ENCODE results near the gene LRRC4B. TPM values are rescaled to one million over a fixed set of nuclear protein-coding genes. Genes with fewer than 3 reads are reported as not detected.
A peak's percentile ranks its signal among the peaks of the same experiment; 100 is the strongest.

LRRC4B gene
- total RNA-seq, 1 donor from 2014 or later = 21.7 TPM

- Mint-ChIP-seq H3K9me3 (no peaks in the 10 kb centered on the region), H3K36me3 (no peaks in the 10 kb centered on the region), H3K4me3 (no peak overlapping the region), H3K27me3 (no peaks in the 10 kb centered on the region), H3K27ac (peak overlapping the region; percentile 34), H3K4me1 (ENCODE audit: unreplicated experiment) (peaks cover 8% of the 10 kb centered on the region)
- no peak for TF ChIP-seq CTCF (conservative IDR thresholded peaks at IDR 0.05)
- no peak for DNase-seq (ENCODE audit: extremely low spot score, unreplicated experiment)
Measured at GRCh38 chr19:50468818-50469217, 99.4 kb downstream of the LRRC4B start.

GRCh38 chr19:50467566-50467965, 100.7 kb downstream of the LRRC4B start:
- no peaks in the 10 kb centered on the region for H3K36me3 Mint-ChIP-seq
- no peak for TF ChIP-seq CTCF (conservative IDR thresholded peaks at IDR 0.05)
- no peaks in the 10 kb centered on the region for H3K9me3 Mint-ChIP-seq
- no peaks in the 10 kb centered on the region for H3K27me3 Mint-ChIP-seq
- no peak overlapping the region for H3K4me3 Mint-ChIP-seq
- DNase-seq (ENCODE audit: extremely low spot score, unreplicated experiment) = no peak
- peaks cover 8% of the 10 kb centered on the region for H3K4me1 Mint-ChIP-seq (ENCODE audit: unreplicated experiment)
- H3K27ac Mint-ChIP-seq = no peak overlapping the region

Other genes starting within 250 kb of the LRRC4B start
- 9.5 and 11.2 TPM in 2 replicates for gene KCNC3, start 239.1 kb downstream of the LRRC4B start, total RNA-seq (ENCODE audit: low replicate concordance)
- 2.3 and 6.0 TPM in 2 replicates for gene NAPSA, start 202.8 kb downstream of the LRRC4B start, total RNA-seq (ENCODE audit: low replicate concordance)
- 30.3 and 41.0 TPM in 2 replicates for gene NR1H2, start 192.0 kb downstream of the LRRC4B start, total RNA-seq (ENCODE audit: low replicate concordance)
- 43.6 and 91.8 TPM in 2 replicates for gene POLD1, start 184.1 kb downstream of the LRRC4B start, total RNA-seq (ENCODE audit: low replicate concordance)
- 2.6 and 3.0 TPM in 2 replicates for gene SPIB, start 149.5 kb downstream of the LRRC4B start, total RNA-seq (ENCODE audit: low replicate concordance)
- gene MYBPC2, start 135.5 kb downstream of the LRRC4B start, total RNA-seq (ENCODE audit: low replicate concordance) = 0.12 TPM in 1 of 2 replicates, not detected in the other
- 137 and 152 TPM in 2 replicates for gene EMC10, start 91.9 kb downstream of the LRRC4B start, total RNA-seq (ENCODE audit: low replicate concordance)
- gene GARIN5A, start 91.6 kb downstream of the LRRC4B start, total RNA-seq (ENCODE audit: low replicate concordance) = 1.9 and 5.2 TPM in 2 replicates
- gene JOSD2, start 57.2 kb downstream of the LRRC4B start, total RNA-seq (ENCODE audit: low replicate concordance) = 16.2 and 23.2 TPM in 2 replicates
- not detected in 2 replicates for gene ASPDH, start 54.5 kb downstream of the LRRC4B start, total RNA-seq (ENCODE audit: low replicate concordance)
- gene SYT3, start 71.4 kb upstream of the LRRC4B start, total RNA-seq (ENCODE audit: low replicate concordance) = 0.68 TPM in 1 of 2 replicates, not detected in the other
- gene C19orf81, start 81.0 kb upstream of the LRRC4B start, total RNA-seq (ENCODE audit: low replicate concordance) = 1.8 and 3.7 TPM in 2 replicates
- gene SHANK1, start 151.4 kb upstream of the LRRC4B start, total RNA-seq (ENCODE audit: low replicate concordance) = 0.38 and 7.8 TPM in 2 replicates
- 4.2 and 5.9 TPM in 2 replicates for gene CLEC11A, start 154.9 kb upstream of the LRRC4B start, total RNA-seq (ENCODE audit: low replicate concordance)
- gene GPR32, start 202.0 kb upstream of the LRRC4B start, total RNA-seq (ENCODE audit: low replicate concordance) = not detected in 2 replicates
- not detected in 2 replicates for gene ACP4, start 222.0 kb upstream of the LRRC4B start, total RNA-seq (ENCODE audit: low replicate concordance)

All from type B pancreatic cell (in vitro differentiated cells).